ENCODE measurements around the gene EIF5. TPM values are rescaled to one million over a fixed set of nuclear protein-coding genes. Genes with fewer than 3 reads are reported as not detected.

Gene EIF5
- total RNA-seq (2014; rRNA removed; shearing (Covaris generic)), result 165 and 167 TPM in 2 replicates

DNA sequence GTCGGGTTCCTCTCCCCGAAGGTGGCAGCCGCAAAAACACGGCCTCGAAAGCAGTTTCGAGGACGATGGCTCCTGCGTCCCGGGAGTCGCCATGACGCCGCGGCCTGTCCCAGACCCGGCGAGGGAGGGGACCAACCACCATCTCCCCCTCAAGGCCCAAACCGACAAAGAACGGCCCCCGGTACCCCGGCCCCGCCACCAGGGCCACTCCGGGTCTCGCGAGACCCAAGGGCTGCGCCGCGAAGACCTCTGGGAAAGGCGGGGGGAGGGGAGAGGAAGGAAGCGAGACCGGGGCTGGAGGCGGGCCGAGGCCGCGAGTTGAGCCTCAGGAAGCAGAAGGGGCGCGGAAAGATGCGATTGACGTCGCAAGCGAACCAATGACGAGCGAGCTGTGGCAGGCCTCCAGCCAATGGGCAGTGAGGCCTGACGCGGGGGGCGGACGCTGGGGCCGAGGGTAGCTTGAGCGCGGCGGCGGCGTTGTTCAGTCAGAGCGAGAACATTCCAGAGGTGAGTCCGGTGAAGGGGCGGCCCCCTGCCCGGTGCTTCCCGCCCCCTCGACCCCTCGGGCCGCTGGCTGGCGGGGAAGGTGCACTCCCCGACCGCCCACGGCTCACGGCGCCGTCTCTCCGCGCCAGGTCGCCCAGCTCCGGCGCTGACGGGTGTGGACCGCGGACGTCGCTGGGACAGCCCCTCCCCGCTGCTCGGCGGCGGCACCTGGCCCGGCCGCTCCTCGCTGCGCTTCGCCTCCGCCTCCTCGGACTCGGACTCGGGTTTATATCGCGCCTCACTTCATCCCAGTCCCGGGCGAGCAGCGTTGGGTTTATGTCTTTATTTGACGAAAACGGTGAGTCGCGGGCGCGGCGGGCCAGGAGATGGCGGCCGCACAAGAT, at the start of gene EIF5:
TSS of gene EIF5 (plus strand) at position 484 of the 890 bp plus-strand sequence. CDS start 1,624 bp downstream, outside the sequence.
- Histone ChIP-seq H3K4me3 (ENCODE audit: insufficient read depth, low read depth, low read length) (peak within 1 kb of the TSS; percentile 98), H3K36me3 (replicated peaks; ENCODE audit: control insufficient read depth, insufficient read depth, low read length) (peaks cover 36% of the 10 kb centered on the region), H3K27me3 (ENCODE audit: control insufficient read depth, insufficient read depth, low read length) (no peaks in the 10 kb centered on the region)
- DNase-seq, result peak; percentile 99

DNA sequence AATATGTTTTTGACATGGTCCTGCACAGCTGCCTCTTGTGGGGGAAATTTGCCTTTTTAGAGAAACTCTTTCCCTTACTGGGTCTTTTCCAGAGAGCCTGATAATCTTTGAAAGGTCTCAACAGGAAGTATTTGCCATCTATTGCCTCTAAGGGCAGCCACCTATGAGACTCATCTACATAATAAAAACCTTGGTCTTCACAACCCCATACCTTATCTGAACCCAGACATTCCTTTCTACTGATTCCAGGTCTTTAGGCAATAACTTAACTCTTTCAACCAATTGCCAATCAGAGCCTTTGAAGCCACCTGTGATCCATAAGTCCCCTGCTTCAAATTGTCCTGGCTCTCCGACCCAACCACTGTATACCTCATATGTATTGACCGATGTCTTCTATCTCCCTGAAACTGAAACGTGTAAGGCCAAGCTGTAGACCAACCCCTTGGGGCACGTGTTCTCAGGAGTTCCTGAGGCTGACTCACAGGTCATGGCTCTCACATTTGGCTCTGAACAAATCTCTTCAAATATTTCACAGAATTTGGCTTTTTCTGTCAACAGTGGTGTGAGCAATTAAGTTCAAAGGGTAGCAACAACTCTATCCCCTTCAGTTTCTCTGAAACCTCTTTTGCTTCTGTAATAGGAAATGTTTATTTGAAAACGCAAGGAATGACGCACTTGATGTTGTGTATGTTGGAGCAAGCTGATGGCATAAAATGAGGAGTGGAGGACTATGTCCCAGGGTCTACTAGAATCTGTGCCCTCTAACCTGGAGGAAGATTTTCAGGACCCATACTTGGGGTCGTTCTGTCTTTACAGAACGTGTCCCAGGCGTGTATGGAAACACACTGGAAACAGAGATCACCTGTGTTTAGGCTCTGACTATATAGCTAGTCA, 49.2 kb upstream of the EIF5 start:
- H3K36me3 ChIP-seq (replicated peaks; ENCODE audit: control insufficient read depth, insufficient read depth, low read length), result no peaks in the 10 kb centered on the region
- no peak overlapping the region for H3K4me3 ChIP-seq (ENCODE audit: insufficient read depth, low read depth, low read length)
- DNase-seq, result peak; percentile 45
- H3K27me3 ChIP-seq (ENCODE audit: control insufficient read depth, insufficient read depth, low read length), result peaks cover under 1% of the 10 kb centered on the region; the same call in 1 of the 2 replicates

- DNase-seq, result peak; percentile 41
- no peaks in the 10 kb centered on the region; the same call in 1 of the 2 replicates for H3K27me3 ChIP-seq (ENCODE audit: control insufficient read depth, insufficient read depth, low read length)
- H3K36me3 ChIP-seq (replicated peaks; ENCODE audit: control insufficient read depth, insufficient read depth, low read length), result no peaks in the 10 kb centered on the region
- H3K4me3 ChIP-seq (ENCODE audit: insufficient read depth, low read depth, low read length), result no peak overlapping the region
Measured at GRCh38 chr14:103286460-103286859, 47.6 kb upstream of the EIF5 start.

- Histone ChIP-seq H3K4me3 (ENCODE audit: insufficient read depth, low read depth, low read length) (no peak overlapping the region), H3K36me3 (replicated peaks; ENCODE audit: control insufficient read depth, insufficient read depth, low read length) (no peaks in the 10 kb centered on the region), H3K27me3 (ENCODE audit: control insufficient read depth, insufficient read depth, low read length) (no peaks in the 10 kb centered on the region; the same call in 1 of the 2 replicates)
- peak; percentile 40 for DNase-seq
Measured at GRCh38 chr14:103286968-103287850, 46.8 kb upstream of the EIF5 start.

DNA sequence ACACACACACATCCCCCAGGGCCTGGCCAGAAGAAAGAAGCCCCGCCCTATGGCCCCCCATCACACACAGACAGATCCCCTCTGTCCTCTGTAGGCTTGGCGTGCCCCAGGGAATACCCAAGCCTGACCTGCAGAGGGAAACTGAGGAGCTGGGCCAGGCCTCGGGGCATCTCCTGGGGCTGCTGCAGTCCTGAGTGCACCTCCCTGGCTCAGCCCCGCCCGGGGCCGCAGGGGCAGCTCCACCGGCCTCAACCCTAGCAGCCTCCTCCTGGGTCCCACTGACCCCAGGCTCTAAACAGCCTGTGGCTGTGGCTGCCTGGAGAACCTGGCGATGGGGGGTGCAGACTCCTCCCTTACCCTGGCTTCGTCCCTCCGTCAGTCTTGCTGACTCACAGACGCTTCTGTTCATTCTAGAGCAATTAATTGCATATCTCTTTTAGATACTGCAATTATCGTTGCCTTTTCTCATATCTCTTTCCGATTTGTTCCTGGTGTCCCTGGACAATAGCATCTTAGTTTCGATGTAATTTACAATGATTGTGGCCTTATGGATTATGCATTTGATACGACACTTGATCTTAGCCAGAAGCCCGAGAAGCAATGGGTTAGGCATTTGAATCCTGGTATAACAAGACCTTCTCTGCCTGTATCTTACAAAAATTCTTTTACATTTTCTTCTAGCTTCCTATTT, 45.8 kb upstream of the EIF5 start:
- DNase-seq, result peak; percentile 45
- Histone ChIP-seq H3K4me3 (ENCODE audit: insufficient read depth, low read depth, low read length) (no peak overlapping the region), H3K27me3 (ENCODE audit: control insufficient read depth, insufficient read depth, low read length) (no peaks in the 10 kb centered on the region; the same call in 1 of the 2 replicates), H3K36me3 (replicated peaks; ENCODE audit: control insufficient read depth, insufficient read depth, low read length) (no peaks in the 10 kb centered on the region)

GRCh38 chr14:103290056-103290455, 44.0 kb upstream of the EIF5 start:
- H3K36me3 ChIP-seq (replicated peaks; ENCODE audit: control insufficient read depth, insufficient read depth, low read length), result no peaks in the 10 kb centered on the region
- no peaks in the 10 kb centered on the region for H3K27me3 ChIP-seq (ENCODE audit: control insufficient read depth, insufficient read depth, low read length)
- DNase-seq, result peak; percentile 8
- H3K4me3 ChIP-seq (ENCODE audit: insufficient read depth, low read depth, low read length), result no peak overlapping the region

DNA sequence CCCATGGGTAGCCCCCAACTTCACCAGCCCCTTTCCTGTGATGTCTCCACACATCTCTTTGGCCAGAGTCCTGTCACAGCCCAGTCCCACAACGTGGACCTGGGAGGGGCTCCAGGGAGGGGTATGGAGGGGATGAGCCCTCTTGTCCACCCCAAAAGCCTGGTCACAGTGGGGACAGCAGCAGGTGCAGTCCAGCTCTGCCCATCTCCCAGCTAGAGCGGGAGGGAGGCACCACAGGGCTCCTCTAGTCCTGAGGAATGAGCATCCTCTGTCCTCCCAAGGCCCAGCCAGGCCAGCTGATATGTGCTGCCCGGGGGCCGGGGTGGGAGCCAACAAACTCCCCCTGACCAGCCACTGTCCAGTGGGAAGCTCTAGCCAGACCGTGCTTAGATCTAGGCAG, 43.5 kb upstream of the EIF5 start:
- no peaks in the 10 kb centered on the region for H3K36me3 ChIP-seq (replicated peaks; ENCODE audit: control insufficient read depth, insufficient read depth, low read length)
- no peaks in the 10 kb centered on the region for H3K27me3 ChIP-seq (ENCODE audit: control insufficient read depth, insufficient read depth, low read length)
- no peak for DNase-seq
- no peak overlapping the region for H3K4me3 ChIP-seq (ENCODE audit: insufficient read depth, low read depth, low read length)

DNA sequence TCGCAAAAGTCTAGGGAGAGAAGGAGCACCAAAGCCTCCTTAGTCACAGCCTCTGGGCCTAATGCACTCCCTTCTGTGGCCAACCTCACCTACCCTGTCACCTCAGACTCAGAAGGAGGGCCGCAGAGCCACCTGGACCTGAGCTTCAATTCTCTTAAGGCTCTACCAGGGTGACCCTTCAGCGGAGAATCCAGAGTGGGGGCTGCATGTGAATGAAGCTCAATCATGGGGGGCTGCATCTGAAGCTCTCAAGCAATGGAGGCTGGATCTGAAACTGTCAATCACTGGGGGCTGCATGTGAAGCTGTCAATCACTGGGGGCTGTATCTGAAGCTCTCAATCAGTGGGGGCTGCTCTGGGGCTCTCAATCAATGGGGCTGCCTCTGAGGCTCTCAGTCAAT, 43.1 kb upstream of the EIF5 start:
- peak; percentile 15 for DNase-seq
- Histone ChIP-seq H3K36me3 (replicated peaks; ENCODE audit: control insufficient read depth, insufficient read depth, low read length) (no peaks in the 10 kb centered on the region), H3K4me3 (ENCODE audit: insufficient read depth, low read depth, low read length) (no peak overlapping the region), H3K27me3 (ENCODE audit: control insufficient read depth, insufficient read depth, low read length) (no peaks in the 10 kb centered on the region)

- DNase-seq, result peak; percentile 89
- H3K36me3 ChIP-seq (replicated peaks; ENCODE audit: control insufficient read depth, insufficient read depth, low read length), result no peaks in the 10 kb centered on the region
- no peaks in the 10 kb centered on the region for H3K27me3 ChIP-seq (ENCODE audit: control insufficient read depth, insufficient read depth, low read length)
- no peak overlapping the region for H3K4me3 ChIP-seq (ENCODE audit: insufficient read depth, low read depth, low read length)
Measured at GRCh38 chr14:103292426-103293374, 41.3 kb upstream of the EIF5 start.

DNA sequence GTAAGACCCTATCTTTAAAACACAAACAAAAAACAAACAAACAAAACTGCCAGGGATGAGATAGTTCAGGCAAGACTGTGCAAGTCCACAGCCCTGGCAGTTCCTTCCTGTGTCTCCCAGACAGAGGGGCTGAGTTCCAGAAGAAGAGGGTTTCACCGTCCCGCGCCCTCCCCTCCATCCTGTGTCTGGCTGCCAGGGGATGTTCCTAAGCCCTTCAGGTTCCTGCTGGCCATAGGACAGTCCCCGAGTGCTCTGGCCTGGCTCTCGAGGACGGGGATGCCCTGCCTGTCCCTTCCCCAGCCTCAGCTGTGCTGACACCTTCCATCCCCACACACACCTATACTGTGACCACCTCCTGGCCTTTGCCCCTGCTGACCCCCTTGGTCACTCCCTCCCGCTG, 40.6 kb upstream of the EIF5 start:
- no peaks in the 10 kb centered on the region for H3K27me3 ChIP-seq (ENCODE audit: control insufficient read depth, insufficient read depth, low read length)
- no peak overlapping the region for H3K4me3 ChIP-seq (ENCODE audit: insufficient read depth, low read depth, low read length)
- H3K36me3 ChIP-seq (replicated peaks; ENCODE audit: control insufficient read depth, insufficient read depth, low read length), result no peaks in the 10 kb centered on the region
- no peak for DNase-seq

DNA sequence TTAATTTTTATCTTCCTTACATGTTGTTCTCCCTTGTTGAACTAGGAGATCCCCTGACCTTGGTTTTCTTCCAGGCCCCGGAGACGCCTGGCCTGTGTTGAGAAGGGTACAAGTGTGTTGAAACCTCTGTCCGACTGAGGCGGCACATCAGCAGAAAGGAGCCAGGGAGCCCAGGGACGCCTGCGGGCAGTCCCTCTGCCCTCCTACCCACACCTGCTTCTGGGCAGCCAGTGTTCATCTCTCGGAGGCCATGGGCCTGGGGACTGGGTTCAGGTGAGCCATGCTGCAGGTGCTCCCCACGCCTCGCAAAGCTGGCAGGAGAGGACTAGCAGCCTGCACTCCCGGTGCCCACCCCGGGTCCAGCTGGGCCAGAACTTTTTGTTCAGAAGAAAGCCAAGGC, 39.9 kb upstream of the EIF5 start:
- H3K4me3 ChIP-seq (ENCODE audit: insufficient read depth, low read depth, low read length), result no peak overlapping the region
- H3K36me3 ChIP-seq (replicated peaks; ENCODE audit: control insufficient read depth, insufficient read depth, low read length), result no peaks in the 10 kb centered on the region
- DNase-seq, result no peak
- no peaks in the 10 kb centered on the region for H3K27me3 ChIP-seq (ENCODE audit: control insufficient read depth, insufficient read depth, low read length)

DNA sequence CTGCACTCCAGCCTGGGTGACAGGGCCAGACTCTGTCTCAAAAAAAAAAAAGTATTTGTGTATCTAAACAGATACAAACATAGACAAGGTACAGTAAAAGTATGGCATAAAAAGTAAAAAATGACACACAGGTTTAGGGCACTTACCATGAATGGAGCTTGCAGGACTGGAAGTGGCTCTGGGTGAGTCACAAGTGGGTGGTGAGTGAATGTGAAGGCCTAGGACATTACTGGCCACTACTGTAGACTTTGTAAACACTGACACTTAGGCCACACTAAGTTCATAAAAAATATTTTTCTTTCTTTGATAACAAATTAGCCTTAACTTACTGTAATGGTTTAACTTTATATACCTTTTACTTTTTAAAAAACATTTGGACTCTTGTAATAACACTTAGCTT, 38.0 kb upstream of the EIF5 start:
- H3K27me3 ChIP-seq (ENCODE audit: control insufficient read depth, insufficient read depth, low read length), result no peaks in the 10 kb centered on the region
- no peak overlapping the region for H3K4me3 ChIP-seq (ENCODE audit: insufficient read depth, low read depth, low read length)
- DNase-seq, result no peak
- H3K36me3 ChIP-seq (replicated peaks; ENCODE audit: control insufficient read depth, insufficient read depth, low read length), result no peaks in the 10 kb centered on the region

GRCh38 chr14:103296987-103297386, 37.0 kb upstream of the EIF5 start:
- Histone ChIP-seq H3K4me3 (ENCODE audit: insufficient read depth, low read depth, low read length) (no peak overlapping the region), H3K36me3 (replicated peaks; ENCODE audit: control insufficient read depth, insufficient read depth, low read length) (no peaks in the 10 kb centered on the region), H3K27me3 (ENCODE audit: control insufficient read depth, insufficient read depth, low read length) (no peaks in the 10 kb centered on the region)
- DNase-seq, result peak; percentile 74

Data from H7 (cell line).